ENCODE measurements around the gene TBCD.

Gene TBCD

DNA sequence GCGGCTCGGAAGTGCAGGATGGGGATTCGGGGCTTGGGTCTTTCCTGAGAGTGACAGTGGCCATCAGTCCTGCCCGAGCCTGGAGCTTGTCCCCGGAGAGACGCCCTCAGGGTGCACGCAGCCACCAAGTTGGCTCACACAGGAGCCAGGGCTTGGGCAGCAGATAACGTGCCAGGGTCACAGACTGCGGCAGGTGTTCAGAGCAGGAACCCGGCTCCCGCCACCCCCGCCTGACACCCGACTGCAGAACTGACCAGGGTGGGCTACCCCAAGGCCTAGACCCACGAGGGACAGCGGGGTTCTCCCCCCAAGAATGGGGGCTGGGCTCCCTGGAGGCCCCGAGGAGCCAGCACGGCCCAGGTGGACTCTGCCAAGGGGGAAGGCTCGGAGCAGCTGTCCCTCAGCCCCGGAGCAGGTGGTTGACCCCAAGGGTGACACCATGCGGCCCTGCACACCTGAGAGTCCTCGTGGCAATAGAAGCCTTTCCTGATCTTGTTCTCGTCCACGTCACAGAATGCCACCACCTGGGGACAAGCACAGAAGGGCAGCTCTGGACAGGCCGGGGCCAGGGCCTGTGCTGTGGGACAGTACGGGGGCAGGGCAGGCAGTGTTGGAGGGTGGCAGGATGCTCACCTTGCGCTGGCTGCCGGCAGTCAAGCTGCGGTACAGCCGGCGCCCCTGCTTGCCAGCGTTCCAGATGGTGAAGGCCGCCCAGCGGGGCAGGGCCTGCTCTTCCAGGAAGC lies 205.0 kb downstream of the TBCD start:
- Histone ChIP-seq H3K36me3 (replicated peaks; ENCODE audit: insufficient read depth, low read length) (no peaks in the 10 kb centered on the region), H3K9ac (ENCODE audit: low read length) (no peak overlapping the region), H3K4me1 (ENCODE audit: low read length) (no peaks in the 10 kb centered on the region), H3F3A (ENCODE audit: insufficient read depth, low read length) (no peaks in the 10 kb centered on the region), H3K4me3 (ENCODE audit: low read length) (no peak overlapping the region), H3K4me2 (ENCODE audit: low read depth, low read length) (no peak overlapping the region), H3K9me2 (replicated peaks; ENCODE audit: insufficient read depth, low read length) (no peaks in the 10 kb centered on the region), H3K27me3 (replicated peaks; ENCODE audit: insufficient read depth, low read length) (peaks cover 9% of the 10 kb centered on the region), H3K9me3 (replicated peaks; ENCODE audit: insufficient read depth, low read length) (no peaks in the 10 kb centered on the region), H2AFZ (ENCODE audit: low read length) (no peak overlapping the region), H4K20me1 (ENCODE audit: insufficient read depth, low read length) (no peaks in the 10 kb centered on the region), H3K27ac (ENCODE audit: low read length) (no peak overlapping the region), H3K79me2 (ENCODE audit: low read length) (no peaks in the 10 kb centered on the region)
- TF ChIP-seq EZH2 (optimal IDR thresholded peaks at IDR 0.05; ENCODE audit: low read depth, low read length) (no peak), EZH2phosphoT487 (IDR thresholded peaks at IDR 0.05; ENCODE audit: low read length) (no peak)
- TF ChIP-seq, protein P1, sequence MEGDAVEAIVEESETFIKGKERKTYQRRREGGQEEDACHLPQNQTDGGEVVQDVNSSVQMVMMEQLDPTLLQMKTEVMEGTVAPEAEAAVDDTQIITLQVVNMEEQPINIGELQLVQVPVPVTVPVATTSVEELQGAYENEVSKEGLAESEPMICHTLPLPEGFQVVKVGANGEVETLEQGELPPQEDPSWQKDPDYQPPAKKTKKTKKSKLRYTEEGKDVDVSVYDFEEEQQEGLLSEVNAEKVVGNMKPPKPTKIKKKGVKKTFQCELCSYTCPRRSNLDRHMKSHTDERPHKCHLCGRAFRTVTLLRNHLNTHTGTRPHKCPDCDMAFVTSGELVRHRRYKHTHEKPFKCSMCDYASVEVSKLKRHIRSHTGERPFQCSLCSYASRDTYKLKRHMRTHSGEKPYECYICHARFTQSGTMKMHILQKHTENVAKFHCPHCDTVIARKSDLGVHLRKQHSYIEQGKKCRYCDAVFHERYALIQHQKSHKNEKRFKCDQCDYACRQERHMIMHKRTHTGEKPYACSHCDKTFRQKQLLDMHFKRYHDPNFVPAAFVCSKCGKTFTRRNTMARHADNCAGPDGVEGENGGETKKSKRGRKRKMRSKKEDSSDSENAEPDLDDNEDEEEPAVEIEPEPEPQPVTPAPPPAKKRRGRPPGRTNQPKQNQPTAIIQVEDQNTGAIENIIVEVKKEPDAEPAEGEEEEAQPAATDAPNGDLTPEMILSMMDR (IDR thresholded peaks at IDR 0.05; ENCODE audit: low read length) = no peak
- DNase-seq = no peak

DNA sequence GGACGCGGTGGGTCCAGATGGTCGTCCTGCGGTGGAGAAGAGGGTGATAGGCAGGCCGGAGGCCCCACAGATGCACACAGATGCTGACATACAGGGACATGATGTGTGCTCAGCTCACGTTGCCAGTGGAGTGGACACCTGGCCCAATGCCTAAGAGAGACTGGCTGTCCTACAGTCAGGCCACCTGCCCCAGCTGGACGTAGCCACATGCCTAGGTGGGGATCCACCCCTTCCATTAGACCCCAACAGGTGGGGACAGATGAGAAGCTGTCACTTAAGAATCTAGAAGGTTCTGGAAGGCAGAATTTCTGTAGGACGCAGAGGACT lies 205.6 kb downstream of the TBCD start:
- H3K27ac ChIP-seq (ENCODE audit: low read length) = no peak overlapping the region

DNA sequence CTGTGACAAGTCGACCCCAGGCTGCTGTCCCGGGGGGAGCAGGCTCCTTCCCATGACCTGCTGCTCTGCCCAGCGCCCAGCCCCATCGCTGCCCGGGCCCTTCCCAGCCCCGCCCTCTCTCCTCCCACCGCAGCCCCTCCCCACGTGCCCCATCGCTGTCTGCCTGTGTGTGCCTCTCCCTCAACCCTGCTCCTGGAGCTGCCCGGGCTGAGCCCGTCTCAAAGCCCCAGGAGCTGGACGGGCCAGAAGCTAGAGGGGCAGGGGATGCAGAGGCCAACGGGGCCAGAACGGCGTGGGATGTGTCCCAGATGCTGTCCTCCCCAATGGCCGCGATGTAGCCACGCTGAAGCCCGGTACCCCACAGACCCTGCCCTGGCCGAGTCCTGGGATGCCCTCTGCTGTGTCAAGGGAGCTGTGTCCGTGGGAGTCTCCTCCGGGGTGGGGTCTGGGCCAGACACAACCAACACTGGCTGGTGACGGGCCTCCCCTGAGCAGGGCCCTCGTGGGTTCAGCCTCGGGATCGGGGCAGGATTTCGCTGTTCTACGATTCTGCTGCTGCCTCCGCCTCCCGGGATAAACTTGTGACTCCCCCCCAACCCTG lies 206.2 kb downstream of the TBCD start:
- no peaks in the 10 kb centered on the region for H3K79me2 ChIP-seq (ENCODE audit: low read length)
- H3K36me3 ChIP-seq (replicated peaks; ENCODE audit: insufficient read depth, low read length) = no peaks in the 10 kb centered on the region
- TF ChIP-seq EZH2phosphoT487 (IDR thresholded peaks at IDR 0.05; ENCODE audit: low read length) = no peak
- TF ChIP-seq, protein P1 (IDR thresholded peaks at IDR 0.05; ENCODE audit: low read length) = no peak
- TF ChIP-seq EZH2 (optimal IDR thresholded peaks at IDR 0.05; ENCODE audit: low read depth, low read length) = no peak
- H3K4me1 ChIP-seq (ENCODE audit: low read length) = no peaks in the 10 kb centered on the region
- DNase-seq = no peak
- H3K27me3 ChIP-seq (replicated peaks; ENCODE audit: insufficient read depth, low read length) = peaks cover 21% of the 10 kb centered on the region
- no peak overlapping the region for H3K9ac ChIP-seq (ENCODE audit: low read length)
- H3K9me3 ChIP-seq (replicated peaks; ENCODE audit: insufficient read depth, low read length) = no peaks in the 10 kb centered on the region
- H2AFZ ChIP-seq (ENCODE audit: low read length) = no peak overlapping the region
- H3F3A ChIP-seq (ENCODE audit: insufficient read depth, low read length) = no peaks in the 10 kb centered on the region
- no peak overlapping the region for H3K4me3 ChIP-seq (ENCODE audit: low read length)
- no peaks in the 10 kb centered on the region for H3K9me2 ChIP-seq (replicated peaks; ENCODE audit: insufficient read depth, low read length)
- no peaks in the 10 kb centered on the region for H4K20me1 ChIP-seq (ENCODE audit: insufficient read depth, low read length)
- H3K4me2 ChIP-seq (ENCODE audit: low read depth, low read length) = no peak overlapping the region
- H3K27ac ChIP-seq (ENCODE audit: low read length) = no peak overlapping the region

More for the DNA sequence above, 205.6 kb downstream of the TBCD start:
- Histone ChIP-seq H3K79me2 (ENCODE audit: low read length) (no peaks in the 10 kb centered on the region), H3K36me3 (replicated peaks; ENCODE audit: insufficient read depth, low read length) (no peaks in the 10 kb centered on the region), H3K9me2 (replicated peaks; ENCODE audit: insufficient read depth, low read length) (no peaks in the 10 kb centered on the region), H3K27me3 (replicated peaks; ENCODE audit: insufficient read depth, low read length) (peaks cover 15% of the 10 kb centered on the region), H4K20me1 (ENCODE audit: insufficient read depth, low read length) (no peaks in the 10 kb centered on the region), H3K4me3 (ENCODE audit: low read length) (no peak overlapping the region), H3K4me1 (ENCODE audit: low read length) (no peaks in the 10 kb centered on the region), H3K4me2 (ENCODE audit: low read depth, low read length) (no peak overlapping the region), H3F3A (ENCODE audit: insufficient read depth, low read length) (no peaks in the 10 kb centered on the region), H3K9me3 (replicated peaks; ENCODE audit: insufficient read depth, low read length) (no peaks in the 10 kb centered on the region), H3K9ac (ENCODE audit: low read length) (no peak overlapping the region), H2AFZ (ENCODE audit: low read length) (no peak overlapping the region)
- TF ChIP-seq EZH2phosphoT487 (IDR thresholded peaks at IDR 0.05; ENCODE audit: low read length) (no peak), EZH2 (optimal IDR thresholded peaks at IDR 0.05; ENCODE audit: low read depth, low read length) (no peak)
- TF ChIP-seq, protein P1 (IDR thresholded peaks at IDR 0.05; ENCODE audit: low read length) = no peak
- DNase-seq = no peak
